Ectodermal cell (in vitro differentiated cells): ENCODE data around the gene SPACA4.

Source experiments
- H3K27ac ChIP-seq: 2 replicates; pipeline ENCODE4 v1.7.0; 2013; ENCODE audit warnings: mild to moderate bottlenecking, low read depth, low read length; ENCODE audit not compliant: insufficient read depth, poor library complexity, severe bottlenecking
- H3K27me3 ChIP-seq: 2 replicates; pipeline ENCODE4 v1.7.0; 2013; ENCODE audit warnings: mild to moderate bottlenecking, low read length; ENCODE audit not compliant: insufficient read depth, control insufficient read depth, poor library complexity, severe bottlenecking
- H3K36me3 ChIP-seq: one replicate; pipeline ENCODE4 v1.7.0; 2013; ENCODE audit warnings: low read length; ENCODE audit not compliant: control insufficient read depth, insufficient read depth
- H3K4me1 ChIP-seq: one replicate; pipeline ENCODE4 v1.7.0; 2013; ENCODE audit warnings: low read length; ENCODE audit not compliant: control insufficient read depth, insufficient read depth
- H3K4me3 ChIP-seq: 2 replicates; pipeline ENCODE4 v1.7.0; 2013; ENCODE audit warnings: low read depth, low read length, control low read depth; ENCODE audit not compliant: insufficient read depth
- H3K9me3 ChIP-seq: 2 replicates; pipeline ENCODE4 v1.7.0; 2013; ENCODE audit warnings: mild to moderate bottlenecking, low read length, moderate library complexity; ENCODE audit not compliant: control insufficient read depth
- WGBS, 2 experiments: methylation state at CpG; one replicate each; pipeline ENCODE4 v1.1.7; 2013; ENCODE audit warnings: missing lambda C conversion rate in 2 of 2; 5-methylcytosine and 5-hydroxymethylcytosine counted together

Gene SPACA4

GRCh38 chr19:48611872-48612271, 5.3 kb downstream of the SPACA4 start:
- WGBS, 2 experiments: 95% methylated on average over 14 of the region's 14 CpGs

DNA sequence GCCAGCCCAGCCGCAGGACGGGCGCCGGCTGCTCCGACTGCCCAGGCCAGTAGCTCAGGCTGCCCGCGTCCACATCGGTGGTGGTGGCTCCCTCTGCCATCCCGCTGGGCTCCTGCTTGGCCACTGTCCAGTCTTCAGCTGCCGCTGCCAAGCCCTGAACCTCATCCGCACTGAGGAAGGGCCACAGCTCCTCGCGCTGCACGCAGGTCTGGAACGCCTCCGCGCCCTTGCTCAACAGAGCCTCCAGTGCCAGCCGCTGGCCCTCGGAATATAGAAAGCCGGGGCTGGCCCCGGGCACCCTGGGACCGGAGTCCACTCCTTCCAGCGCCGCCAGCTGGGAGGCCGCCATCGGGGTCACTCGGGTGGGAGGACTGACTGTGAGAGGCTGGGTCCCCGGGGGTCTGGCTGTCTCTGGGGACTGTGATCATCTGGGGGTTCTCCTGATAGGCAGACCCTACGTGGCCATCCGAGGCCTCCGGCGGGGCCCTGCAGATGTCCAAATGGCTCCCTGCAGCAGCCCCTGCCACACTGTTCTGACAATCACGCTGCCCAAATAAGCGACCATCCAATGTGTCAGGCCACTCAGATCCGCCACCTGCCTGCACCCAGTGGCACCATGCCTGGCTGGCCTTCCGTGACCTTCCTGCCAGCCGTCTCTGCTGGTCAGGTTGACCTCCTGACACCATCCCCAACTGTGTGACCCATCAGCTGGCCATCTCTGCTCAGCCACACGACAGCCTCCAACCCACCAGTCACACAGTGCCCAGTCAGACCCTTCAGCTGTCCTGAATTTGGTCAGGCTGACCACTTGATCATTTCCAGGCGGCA, 6.7 kb downstream of the SPACA4 start:
- Histone ChIP-seq H3K27me3 (no peaks in the 10 kb centered on the region), H3K36me3 (peaks cover 7% of the 10 kb centered on the region), H3K9me3 (no peaks in the 10 kb centered on the region), H3K27ac (no peak overlapping the region), H3K4me1 (peaks cover 46% of the 10 kb centered on the region), H3K4me3 (no peak overlapping the region)
- 92% methylated on average over 39 of the region's 39 CpGs for WGBS, 2 experiments

More at GRCh38 chr19:48611872-48612271, 5.3 kb downstream of the SPACA4 start:
- Histone ChIP-seq H3K9me3 (no peaks in the 10 kb centered on the region), H3K4me1 (peaks cover 35% of the 10 kb centered on the region), H3K36me3 (peaks cover 7% of the 10 kb centered on the region), H3K4me3 (no peak overlapping the region), H3K27me3 (no peaks in the 10 kb centered on the region), H3K27ac (no peak overlapping the region)

GRCh38 chr19:48613852-48614435, 7.4 kb downstream of the SPACA4 start:
- WGBS, 2 experiments: 86 to 89% methylated on average over 13 of the region's 13 CpGs
- Histone ChIP-seq H3K36me3 (peaks cover 7% of the 10 kb centered on the region), H3K4me3 (no peak overlapping the region), H3K4me1 (peaks cover 46% of the 10 kb centered on the region), H3K9me3 (no peaks in the 10 kb centered on the region), H3K27me3 (no peaks in the 10 kb centered on the region), H3K27ac (peak overlapping the region; percentile 6)

DNA sequence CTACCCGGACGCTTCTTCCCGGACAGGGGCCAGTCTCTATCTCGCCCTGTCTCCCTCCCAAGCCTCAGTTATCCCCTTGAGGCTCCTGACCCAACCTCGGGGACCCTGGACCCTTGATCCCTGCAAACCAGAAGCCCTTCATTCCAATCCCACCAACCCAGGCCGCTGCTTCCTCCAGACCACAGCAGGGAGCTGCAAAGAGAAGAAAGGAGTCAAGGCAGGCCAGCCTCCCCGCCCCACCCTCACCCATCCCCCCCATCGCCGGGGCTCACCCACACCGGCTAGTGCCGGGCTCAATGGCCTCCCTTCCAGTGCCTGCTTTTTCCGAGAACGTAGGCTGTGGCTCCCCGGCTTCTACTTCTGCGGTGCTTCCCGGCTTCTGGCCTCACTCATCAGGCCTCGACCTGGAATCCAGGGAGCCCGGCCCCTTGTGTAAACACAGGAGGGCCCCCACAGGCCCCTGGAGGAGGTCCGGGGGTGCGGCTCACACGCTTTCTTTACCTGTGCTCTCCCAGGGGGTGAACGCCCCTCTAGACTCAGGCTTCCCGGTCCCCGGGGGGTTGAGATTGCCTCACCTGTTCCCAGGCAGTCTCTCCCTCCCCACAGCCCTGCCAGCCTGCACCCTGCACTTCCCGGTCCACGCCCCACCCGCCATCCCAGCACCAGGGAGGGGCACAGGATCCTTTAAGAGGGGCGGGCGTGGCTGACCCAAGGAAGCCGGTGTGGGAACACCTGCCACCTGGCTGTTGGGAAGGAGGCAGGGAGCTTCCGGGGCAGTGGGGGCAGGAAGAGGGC, 8.1 kb downstream of the SPACA4 start, which contains the start of gene FAM83E:
FAM83E (minus strand) TSS at position 641 of the 795 bp plus-strand sequence. CDS start 1,704 bp downstream, outside the sequence.
- Histone ChIP-seq H3K9me3 (no peaks in the 10 kb centered on the region), H3K27ac (peak within 1 kb of the TSS; percentile 84), H3K4me1 (peaks cover 46% of the 10 kb centered on the region), H3K27me3 (no peaks in the 10 kb centered on the region), H3K4me3 (peak within 1 kb of the TSS; percentile 6), H3K36me3 (peaks cover 7% of the 10 kb centered on the region)
- 28 to 30% methylated on average over 31 of the region's 31 CpGs for WGBS, 2 experiments

GRCh38 chr19:48615231-48616040, 8.9 kb downstream of the SPACA4 start:
- Histone ChIP-seq H3K27ac (peak overlapping the region; percentile 84), H3K4me1 (peaks cover 50% of the 10 kb centered on the region), H3K4me3 (no peak overlapping the region), H3K36me3 (peaks cover 7% of the 10 kb centered on the region), H3K9me3 (no peaks in the 10 kb centered on the region), H3K27me3 (no peaks in the 10 kb centered on the region)
- WGBS, 2 experiments: 79 to 83% methylated on average over 18 to 19 of the region's 19 CpGs

DNA sequence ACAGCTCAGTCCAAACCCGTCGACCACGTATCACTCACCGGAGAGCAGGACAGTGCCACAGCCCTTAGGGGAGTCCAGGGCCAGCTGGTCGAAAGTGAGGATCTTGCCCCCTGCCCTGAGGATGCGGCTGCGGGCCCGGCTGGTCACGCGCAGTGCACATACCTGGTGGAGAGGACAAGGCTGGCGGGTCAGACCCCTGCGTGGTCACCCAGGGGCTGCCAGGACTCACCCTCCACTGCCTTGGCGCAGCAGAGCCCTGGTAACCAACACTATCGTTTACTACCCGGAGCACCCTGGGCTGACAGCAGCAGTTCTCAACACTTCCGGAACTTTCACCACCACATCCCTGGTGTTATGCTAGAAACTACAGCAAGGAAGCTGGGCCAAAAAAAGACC, 9.5 kb downstream of the SPACA4 start:
- WGBS, 2 experiments: 95% methylated on average over 16 of the region's 16 CpGs
- H3K27ac ChIP-seq: no peak overlapping the region
- no peak overlapping the region for H3K4me3 ChIP-seq

DNA sequence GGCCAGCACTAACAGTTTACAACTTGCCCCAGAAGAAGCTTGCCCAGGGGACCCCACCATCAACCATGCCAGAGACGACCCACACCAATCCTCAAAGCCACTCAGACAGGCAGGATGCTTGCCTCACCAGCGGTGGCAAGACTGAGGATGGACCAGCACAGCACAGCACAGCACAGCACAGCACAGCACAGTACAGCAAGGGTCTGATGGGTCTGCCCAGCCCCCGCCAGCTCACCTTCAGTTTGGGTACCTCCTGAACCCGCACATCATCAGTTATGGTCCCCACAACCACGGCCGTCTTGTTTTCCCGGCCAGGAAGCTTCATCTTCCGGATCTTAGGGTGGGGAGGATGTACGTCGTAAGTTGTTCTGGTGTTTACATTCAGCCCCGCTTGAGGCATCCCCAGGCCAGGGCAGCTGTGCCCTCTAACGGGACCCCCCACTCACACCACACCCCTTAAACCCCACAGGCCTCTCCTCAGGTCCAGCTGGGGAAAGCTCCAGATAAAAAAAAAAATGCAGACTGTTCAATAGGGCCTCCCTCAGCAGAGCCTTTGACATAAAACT, 10.0 kb downstream of the SPACA4 start:
- no peaks in the 10 kb centered on the region for H3K27me3 ChIP-seq
- 89 to 94% methylated on average over 12 of the region's 12 CpGs for WGBS, 2 experiments
- peaks cover 7% of the 10 kb centered on the region for H3K36me3 ChIP-seq
- no peak overlapping the region for H3K27ac ChIP-seq
- H3K9me3 ChIP-seq: no peaks in the 10 kb centered on the region
- peaks cover 50% of the 10 kb centered on the region for H3K4me1 ChIP-seq
- H3K4me3 ChIP-seq: no peak overlapping the region

More for the DNA sequence above, 9.5 kb downstream of the SPACA4 start:
- H3K27me3 ChIP-seq: no peaks in the 10 kb centered on the region
- H3K4me1 ChIP-seq: peaks cover 50% of the 10 kb centered on the region
- no peaks in the 10 kb centered on the region for H3K9me3 ChIP-seq
- peaks cover 7% of the 10 kb centered on the region for H3K36me3 ChIP-seq

- peaks cover 7% of the 10 kb centered on the region for H3K36me3 ChIP-seq
- 87 to 91% methylated on average over 18 of the region's 18 CpGs for WGBS, 2 experiments
- H3K27me3 ChIP-seq: no peaks in the 10 kb centered on the region
- H3K9me3 ChIP-seq: no peaks in the 10 kb centered on the region
- H3K27ac ChIP-seq: peak overlapping the region; percentile 44
- peaks cover 50% of the 10 kb centered on the region for H3K4me1 ChIP-seq
- peak overlapping the region; percentile 98 for H3K4me3 ChIP-seq
Observed at GRCh38 chr19:48617146-48617937, 10.8 kb downstream of the SPACA4 start.
